HepG2 (cell line): ENCODE results near the gene TCF25. TPM values are rescaled to one million over a fixed set of nuclear protein-coding genes. Genes with fewer than 3 reads are reported as not detected.
A peak's percentile ranks its signal among the peaks of the same experiment; 100 is the strongest.

Experiments used
- AGO1 ChIP-seq: fragments of 200-400 bp; formaldehyde crosslinking; IDR thresholded peaks from 2 replicates; pipeline ENCODE4 v1.6.1; 2017; ENCODE audit warnings: mild to moderate bottlenecking, low read depth, low read length, moderate library complexity; ENCODE audit not compliant: poor library complexity, severe bottlenecking
- ATF5 ChIP-seq: sonication (generic); formaldehyde crosslinking; IDR thresholded peaks from 2 replicates; pipeline ENCODE4 v1.4.0; 2020; ENCODE audit warnings: mild to moderate bottlenecking, low read depth, missing genetic modification reagents
- BCLAF1 ChIP-seq: fragments of 450-650 bp; IDR thresholded peaks from 2 replicates; pipeline ENCODE4 v1.6.1; 2017; ENCODE audit warnings: mild to moderate bottlenecking
- GLMP ChIP-seq: sonication (generic); formaldehyde crosslinking; IDR thresholded peaks from 2 replicates; pipeline ENCODE4 v1.9.0; 2021; ENCODE audit warnings: missing genetic modification reagents, mild to moderate bottlenecking, borderline replicate concordance
- HOXA9 ChIP-seq: sonication (generic); formaldehyde crosslinking; IDR thresholded peaks from 2 replicates; pipeline ENCODE4 v1.8.1; 2022; ENCODE audit warnings: missing genetic modification reagents, mild to moderate bottlenecking, moderate library complexity, borderline replicate concordance
- KLF15 ChIP-seq: sonication (generic); formaldehyde crosslinking; IDR thresholded peaks from 2 replicates; pipeline ENCODE4 v1.8.1; 2023; ENCODE audit warnings: borderline replicate concordance, mild to moderate bottlenecking, inconsistent platforms, missing genetic modification reagents, mixed read lengths
- LCORL ChIP-seq, 2 experiments: fragments of 450-650 bp in 1 of 2; sonication (generic) in 1 of 2; formaldehyde crosslinking in 1 of 2; IDR thresholded peaks; 2 replicates each; pipeline versions ENCODE4 v1.5.0 to v1.6.1; 2017 to 2020; ENCODE audit warnings: antibody characterized with exemption in 1 of 2, missing genetic modification reagents in 1 of 2
- MED13 ChIP-seq: sonication (generic); formaldehyde crosslinking; IDR thresholded peaks from 2 replicates; pipeline ENCODE4 v1.5.0; 2020; ENCODE audit warnings: missing genetic modification reagents
- PCBP1 ChIP-seq: fragments of 200-400 bp; formaldehyde crosslinking; IDR thresholded peaks from 2 replicates; pipeline ENCODE4 v1.6.1; 2017; ENCODE audit warnings: mild to moderate bottlenecking, low read depth, low read length, borderline replicate concordance
- SATB2 ChIP-seq: sonication (generic); formaldehyde crosslinking; IDR thresholded peaks from 2 replicates; pipeline ENCODE4 v1.5.0; 2020; ENCODE audit warnings: missing genetic modification reagents
- SMC3 ChIP-seq: IDR thresholded peaks from 2 replicates; pipeline ENCODE4 v1.6.1; 2011; ENCODE audit warnings: low read length, improper control_type of control experiment
- ZBTB7B ChIP-seq: sonication (generic); formaldehyde crosslinking; IDR thresholded peaks from 2 replicates; pipeline ENCODE4 v1.4.0; 2020; ENCODE audit warnings: missing genetic modification reagents
- ZEB1 ChIP-seq: IDR thresholded peaks from 2 replicates; pipeline ENCODE4 v1.6.1; 2012; ENCODE audit warnings: mild to moderate bottlenecking, low read depth, inconsistent platforms; ENCODE audit not compliant: insufficient replicate concordance
- ZFP82 ChIP-seq: sonication (generic); formaldehyde crosslinking; IDR thresholded peaks from 2 replicates; pipeline ENCODE4 v1.5.1; 2020; ENCODE audit warnings: mild to moderate bottlenecking, missing genetic modification reagents, borderline replicate concordance
- ZNF350 ChIP-seq: sonication (generic); formaldehyde crosslinking; IDR thresholded peaks from 2 replicates; pipeline ENCODE4 v1.4.0; 2020; ENCODE audit warnings: mild to moderate bottlenecking, low read depth, missing genetic modification reagents, borderline replicate concordance
- ZNF451 ChIP-seq: sonication (generic); formaldehyde crosslinking; IDR thresholded peaks from 2 replicates; pipeline ENCODE4 v1.5.0; 2020; ENCODE audit warnings: mild to moderate bottlenecking, missing genetic modification reagents
- polyA plus RNA-seq, 8 experiments: library from polyadenylated mRNA; depleted of rRNA in 3 of 8; stranded (reverse) in 7 of 8; unstranded in 1 of 8; fragments of >200 nt; fragmentation: Illumina TruSeq in 4 of 8; extraction: Trizol in 4 of 8; gene quantifications; 2 replicates each; pipeline versions ENCODE4 v1.2.1 to v1.2.3, GENCODE V29; 2011 to 2016; ENCODE audit warnings: low read depth in 4 of 8, missing spikeins in 1 of 8, mixed read lengths in 1 of 8; ENCODE audit not compliant: insufficient read depth in 1 of 8
- total RNA-seq, 5 experiments: library from RNA; depleted of rRNA; stranded (reverse); fragments of >200 nt; fragmentation: Illumina TruSeq; extraction: Trizol; gene quantifications; 2 replicates each; pipeline ENCODE4 v1.2.3, GENCODE V29; 2016; ENCODE audit warnings: low read depth in 1 of 5
- TF ChIP-seq, protein P1 (sequence below): IDR thresholded peaks from 2 replicates; pipeline ENCODE4 v1.6.1; 2016; ENCODE audit warnings: low read depth, borderline replicate concordance
- TF ChIP-seq, protein P2 (sequence below): sonication (generic); formaldehyde crosslinking; IDR thresholded peaks from 2 replicates; pipeline ENCODE4 v1.5.1; 2020; ENCODE audit warnings: mild to moderate bottlenecking, missing genetic modification reagents, moderate library complexity
- TF ChIP-seq, protein P3 (sequence below): sonication (generic); formaldehyde crosslinking; IDR thresholded peaks from 2 replicates; pipeline ENCODE4 v1.4.0; 2020; ENCODE audit warnings: mild to moderate bottlenecking, missing genetic modification reagents

Gene TCF25
- total and polyA plus RNA-seq, 2 of the 13 experiments (the other 11 are each of a cell fraction or from before 2014, with no cell fraction given): 138 to 206 TPM

- TF ChIP-seq, protein P1, sequence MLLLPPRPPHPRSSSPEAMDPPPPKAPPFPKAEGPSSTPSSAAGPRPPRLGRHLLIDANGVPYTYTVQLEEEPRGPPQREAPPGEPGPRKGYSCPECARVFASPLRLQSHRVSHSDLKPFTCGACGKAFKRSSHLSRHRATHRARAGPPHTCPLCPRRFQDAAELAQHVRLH: peak; percentile 99
- TF ChIP-seq HOXA9 (CRISPR knock-in tag) (peak; percentile 98), ATF5 (CRISPR knock-in tag) (peak; percentile 97), ZNF451 (CRISPR knock-in tag) (peak; percentile 99), BCLAF1 (no peak), ZBTB7B (CRISPR knock-in tag) (peak; percentile 90), SMC3 (no peak), MED13 (peak; percentile 90), ZNF350 (peak; percentile 93), GLMP (no peak), SATB2 (CRISPR knock-in tag) (peak; percentile 94), LCORL (IDR thresholded peaks at IDR 0.05) (no peak), LCORL (CRISPR knock-in tag; IDR thresholded peaks at IDR 0.05) (peak; percentile 94), ZEB1 (no peak), ZFP82 (peak; percentile 36; the same call in 1 of the 2 replicates), PCBP1 (0 out of 2 replicates have a peak, but pooled peaks have one; percentile 52), KLF15 (CRISPR knock-in tag) (no peak), AGO1 (peak; percentile 84)
- TF ChIP-seq, protein P2, sequence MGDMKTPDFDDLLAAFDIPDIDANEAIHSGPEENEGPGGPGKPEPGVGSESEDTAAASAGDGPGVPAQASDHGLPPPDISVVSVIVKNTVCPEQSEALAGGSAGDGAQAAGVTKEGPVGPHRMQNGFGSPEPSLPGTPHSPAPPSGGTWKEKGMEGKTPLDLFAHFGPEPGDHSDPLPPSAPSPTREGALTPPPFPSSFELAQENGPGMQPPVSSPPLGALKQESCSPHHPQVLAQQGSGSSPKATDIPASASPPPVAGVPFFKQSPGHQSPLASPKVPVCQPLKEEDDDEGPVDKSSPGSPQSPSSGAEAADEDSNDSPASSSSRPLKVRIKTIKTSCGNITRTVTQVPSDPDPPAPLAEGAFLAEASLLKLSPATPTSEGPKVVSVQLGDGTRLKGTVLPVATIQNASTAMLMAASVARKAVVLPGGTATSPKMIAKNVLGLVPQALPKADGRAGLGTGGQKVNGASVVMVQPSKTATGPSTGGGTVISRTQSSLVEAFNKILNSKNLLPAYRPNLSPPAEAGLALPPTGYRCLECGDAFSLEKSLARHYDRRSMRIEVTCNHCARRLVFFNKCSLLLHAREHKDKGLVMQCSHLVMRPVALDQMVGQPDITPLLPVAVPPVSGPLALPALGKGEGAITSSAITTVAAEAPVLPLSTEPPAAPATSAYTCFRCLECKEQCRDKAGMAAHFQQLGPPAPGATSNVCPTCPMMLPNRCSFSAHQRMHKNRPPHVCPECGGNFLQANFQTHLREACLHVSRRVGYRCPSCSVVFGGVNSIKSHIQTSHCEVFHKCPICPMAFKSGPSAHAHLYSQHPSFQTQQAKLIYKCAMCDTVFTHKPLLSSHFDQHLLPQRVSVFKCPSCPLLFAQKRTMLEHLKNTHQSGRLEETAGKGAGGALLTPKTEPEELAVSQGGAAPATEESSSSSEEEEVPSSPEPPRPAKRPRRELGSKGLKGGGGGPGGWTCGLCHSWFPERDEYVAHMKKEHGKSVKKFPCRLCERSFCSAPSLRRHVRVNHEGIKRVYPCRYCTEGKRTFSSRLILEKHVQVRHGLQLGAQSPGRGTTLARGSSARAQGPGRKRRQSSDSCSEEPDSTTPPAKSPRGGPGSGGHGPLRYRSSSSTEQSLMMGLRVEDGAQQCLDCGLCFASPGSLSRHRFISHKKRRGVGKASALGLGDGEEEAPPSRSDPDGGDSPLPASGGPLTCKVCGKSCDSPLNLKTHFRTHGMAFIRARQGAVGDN (CRISPR knock-in tag): peak; percentile 99
- TF ChIP-seq, protein P3, sequence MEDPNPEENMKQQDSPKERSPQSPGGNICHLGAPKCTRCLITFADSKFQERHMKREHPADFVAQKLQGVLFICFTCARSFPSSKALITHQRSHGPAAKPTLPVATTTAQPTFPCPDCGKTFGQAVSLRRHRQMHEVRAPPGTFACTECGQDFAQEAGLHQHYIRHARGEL (CRISPR knock-in tag): peak; percentile 96
Observed at GRCh38 chr16:89917773-89918452, 44.5 kb downstream of the TCF25 start (continued).
